Measurements from ENCODE around the gene SLC16A7. TPM values are rescaled to one million over a fixed set of nuclear protein-coding genes. Genes with fewer than 3 reads are reported as not detected.

SLC16A7 gene
- total RNA-seq, 2 experiments from 2014 or later: 30.7 to 34.1 TPM

DNA sequence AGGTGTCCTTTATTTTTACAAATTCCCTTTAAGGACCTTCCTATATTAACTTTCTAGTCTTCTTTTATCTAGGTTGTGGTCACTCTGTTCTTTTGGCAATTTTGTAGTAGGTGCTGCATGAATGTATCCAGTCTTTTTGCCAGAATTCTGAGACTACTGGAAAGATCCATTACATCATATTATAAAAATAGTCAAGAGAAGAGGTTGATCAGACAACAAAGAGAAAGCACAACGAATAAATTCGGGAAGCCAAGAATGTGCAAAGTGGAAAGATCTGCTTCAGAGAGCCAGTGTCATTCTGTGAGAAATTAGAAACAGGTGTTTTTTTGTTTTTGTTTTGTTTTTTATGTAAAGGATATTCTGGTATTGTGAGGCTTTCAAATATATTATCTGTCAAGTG lies 15.8 kb upstream of the SLC16A7 start:
- Histone ChIP-seq H3K9me2 (ENCODE audit: insufficient read depth, low read length) (no peaks in the 10 kb centered on the region), H3K27ac (ENCODE audit: low read depth, low read length, poor library complexity, severe bottlenecking) (no peak overlapping the region), H3K4me3 (ENCODE audit: low read depth, low read length, poor library complexity, severe bottlenecking) (no peak overlapping the region), H3K4me2 (ENCODE audit: low read length) (no peak overlapping the region), H2AFZ (ENCODE audit: low read length) (no peak overlapping the region), H4K20me1 (ENCODE audit: insufficient read depth, low read length) (no peaks in the 10 kb centered on the region), H3K4me1 (ENCODE audit: insufficient read depth, low read length, poor library complexity, severe bottlenecking) (no peaks in the 10 kb centered on the region), H3K9me3 (ENCODE audit: low read length) (no peaks in the 10 kb centered on the region), H3K36me3 (ENCODE audit: insufficient read depth, low read length) (no peaks in the 10 kb centered on the region), H3K79me2 (ENCODE audit: insufficient read depth, low read depth, low read length) (no peaks in the 10 kb centered on the region)
- ChIA-PET CTCF (ENCODE audit: unreplicated experiment) (no interaction called here), POLR2A (no interaction called here)
- DNase-seq (ENCODE audit: low spot score): no peak
- no TSS peak for BruUV-seq (replicated peaks)
- no peak for TF ChIP-seq EZH2phosphoT487 (IDR thresholded peaks at IDR 0.05; ENCODE audit: borderline replicate concordance, low read depth, low read length)
- no peak for TF ChIP-seq CTCF (conservative IDR thresholded peaks at IDR 0.05; ENCODE audit: low read length)
- intact Hi-C loops (cut with micrococcal nuclease; ENCODE audit: unreplicated experiment): loop anchor here (5.0 kb wide), 1 partner anchor 227 kb away; no protein-coding TSS in a partner anchor

GRCh38 chr12:59583003-59583712 lies 12.7 kb upstream of the SLC16A7 start:
- Histone ChIP-seq H3K4me1 (ENCODE audit: insufficient read depth, low read length, poor library complexity, severe bottlenecking) (no peaks in the 10 kb centered on the region), H3K4me3 (ENCODE audit: low read depth, low read length, poor library complexity, severe bottlenecking) (no peak overlapping the region), H3K79me2 (ENCODE audit: insufficient read depth, low read depth, low read length) (no peaks in the 10 kb centered on the region), H3K27ac (ENCODE audit: low read depth, low read length, poor library complexity, severe bottlenecking) (no peak overlapping the region), H3K9me3 (ENCODE audit: low read length) (no peaks in the 10 kb centered on the region), H3K36me3 (ENCODE audit: insufficient read depth, low read length) (no peaks in the 10 kb centered on the region), H3K4me2 (ENCODE audit: low read length) (no peak overlapping the region), H4K20me1 (ENCODE audit: insufficient read depth, low read length) (no peaks in the 10 kb centered on the region), H3K9me2 (ENCODE audit: insufficient read depth, low read length) (no peaks in the 10 kb centered on the region), H2AFZ (ENCODE audit: low read length) (no peak overlapping the region)
- TF ChIP-seq CTCF (conservative IDR thresholded peaks at IDR 0.05; ENCODE audit: low read length): no peak
- no peak for TF ChIP-seq EZH2phosphoT487 (IDR thresholded peaks at IDR 0.05; ENCODE audit: borderline replicate concordance, low read depth, low read length)
- no peak for DNase-seq (ENCODE audit: low spot score)
- intact Hi-C loops (cut with micrococcal nuclease; ENCODE audit: unreplicated experiment): loop anchor here (5.0 kb wide), 1 partner anchor 224 kb away; no protein-coding TSS in a partner anchor
- BruUV-seq (replicated peaks): no TSS peak
- POLR2A ChIA-PET: no interaction called here
- CTCF ChIA-PET (ENCODE audit: unreplicated experiment): no interaction called here

DNA sequence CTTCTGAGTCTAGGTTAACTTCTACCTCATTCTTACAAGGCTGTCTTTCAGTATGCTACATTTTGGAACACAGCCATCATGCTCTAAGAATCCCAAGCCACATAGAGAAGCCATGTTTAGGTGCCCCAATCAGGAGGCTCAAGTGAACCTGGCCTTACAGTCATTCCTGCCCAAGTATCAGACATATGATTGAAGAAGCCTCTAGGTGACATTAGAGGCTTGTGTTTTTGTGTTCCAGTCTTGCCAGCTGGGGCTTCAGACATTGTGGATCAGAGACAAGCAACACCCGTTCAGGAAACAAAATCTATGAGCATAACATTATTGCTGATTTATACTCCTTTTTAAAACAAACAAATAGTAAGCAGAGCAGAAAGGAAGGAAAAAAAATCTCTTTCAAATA lies 8.1 kb upstream of the SLC16A7 start:
- CTCF ChIA-PET (ENCODE audit: unreplicated experiment): no interaction called here
- no peaks in the 10 kb centered on the region for H3K36me3 ChIP-seq (ENCODE audit: insufficient read depth, low read length)

More for the DNA sequence above, 8.1 kb upstream of the SLC16A7 start:
- Histone ChIP-seq H4K20me1 (ENCODE audit: insufficient read depth, low read length) (no peaks in the 10 kb centered on the region), H3K79me2 (ENCODE audit: insufficient read depth, low read depth, low read length) (no peaks in the 10 kb centered on the region), H3K4me1 (ENCODE audit: insufficient read depth, low read length, poor library complexity, severe bottlenecking) (no peaks in the 10 kb centered on the region), H3K9me2 (ENCODE audit: insufficient read depth, low read length) (no peaks in the 10 kb centered on the region), H2AFZ (ENCODE audit: low read length) (no peak overlapping the region), H3K4me2 (ENCODE audit: low read length) (no peak overlapping the region), H3K9me3 (ENCODE audit: low read length) (no peaks in the 10 kb centered on the region), H3K27ac (ENCODE audit: low read depth, low read length, poor library complexity, severe bottlenecking) (no peak overlapping the region), H3K4me3 (ENCODE audit: low read depth, low read length, poor library complexity, severe bottlenecking) (no peak overlapping the region)
- no peak for TF ChIP-seq EZH2phosphoT487 (IDR thresholded peaks at IDR 0.05; ENCODE audit: borderline replicate concordance, low read depth, low read length)
- no peak for TF ChIP-seq CTCF (conservative IDR thresholded peaks at IDR 0.05; ENCODE audit: low read length)
- POLR2A ChIA-PET: interaction anchor here (0.9 kb wide), 1 partner anchor 35 kb away, joined by 3 read pairs; no protein-coding TSS in a partner anchor
- no TSS peak for BruUV-seq (replicated peaks)
- DNase-seq (ENCODE audit: low spot score): no peak
- intact Hi-C loops (cut with micrococcal nuclease; ENCODE audit: unreplicated experiment): no loop called here

Data from OCI-LY7 (cell line).